GM18498 (cell line): ENCODE data around the gene ARHGEF10L.
"Not testable (repeated sequence)": the region's sequence is repeated elsewhere in the genome, so short reads cannot be mapped to it uniquely, and the experiment has no call there.

Experiments
- ATAC-seq: cut with Tn5 transposase; IDR thresholded peaks from one replicate; pipeline ENCODE4 v1.9.1; 2021; ENCODE audit warnings: mild to moderate bottlenecking, moderate library complexity; ENCODE audit not compliant: unreplicated experiment

Gene ARHGEF10L

GRCh38 chr1:17729248-17729647 lies 189.8 kb downstream of the ARHGEF10L start:
- no peak for ATAC-seq

GRCh38 chr1:17729909-17730308 lies 190.4 kb downstream of the ARHGEF10L start:
- no peak for ATAC-seq

GRCh38 chr1:17731460-17731859 lies 192.0 kb downstream of the ARHGEF10L start:
- no peak for ATAC-seq

- no peak for ATAC-seq
These were observed 193.0 kb downstream of the ARHGEF10L start for GRCh38 chr1:17732475-17732874.

- ATAC-seq = no peak
These were observed 194.2 kb downstream of the ARHGEF10L start for GRCh38 chr1:17733661-17734060.

- no peak for ATAC-seq
These were observed 195.1 kb downstream of the ARHGEF10L start for GRCh38 chr1:17734609-17735008.

GRCh38 chr1:17735348-17735747 lies 195.8 kb downstream of the ARHGEF10L start:
- ATAC-seq = no peak

GRCh38 chr1:17735793-17736192 lies 196.3 kb downstream of the ARHGEF10L start:
- no peak for ATAC-seq

- ATAC-seq = no peak
These were observed 197.1 kb downstream of the ARHGEF10L start for GRCh38 chr1:17736625-17737024.

- no peak for ATAC-seq
These were observed 199.6 kb downstream of the ARHGEF10L start for GRCh38 chr1:17739050-17739449.

GRCh38 chr1:17741052-17741451 lies 201.6 kb downstream of the ARHGEF10L start:
- ATAC-seq = no peak

- no peak for ATAC-seq
These were observed 203.1 kb downstream of the ARHGEF10L start for GRCh38 chr1:17742583-17742982.

GRCh38 chr1:17743008-17743647 lies 203.6 kb downstream of the ARHGEF10L start:
- no peak for ATAC-seq

- no peak for ATAC-seq
These were observed 204.4 kb downstream of the ARHGEF10L start for GRCh38 chr1:17743925-17744324.

- no peak for ATAC-seq
These were observed 205.4 kb downstream of the ARHGEF10L start for GRCh38 chr1:17744666-17745478.

- ATAC-seq = no peak
These were observed 206.0 kb downstream of the ARHGEF10L start for GRCh38 chr1:17745479-17745955.

- ATAC-seq = not testable (repeated sequence)
These were observed 206.8 kb downstream of the ARHGEF10L start for GRCh38 chr1:17746281-17746680.

GRCh38 chr1:17746920-17747319 lies 207.4 kb downstream of the ARHGEF10L start:
- ATAC-seq = no peak
